GM23338 (cell line): ENCODE results near the gene CAPNS2. TPM values are rescaled to one million over a fixed set of nuclear protein-coding genes. Genes with fewer than 3 reads are reported as not detected.

Experiments used
- ATAC-seq: fragments of 200-7000 bp; cut with Tn5 transposase; 3 replicates; pipeline ENCODE4 v1.9.1; 2020
- DNase-seq: peaks from one replicate; pipeline ENCODE4 v3.0.0-alpha.2; 2015; ENCODE audit warnings: low spot score
- H2AFZ ChIP-seq: fragments of 200-600 bp; sonication (generic); 2 replicates; pipeline ENCODE4 v1.8.0; 2016; ENCODE audit warnings: antibody characterized with exemption, mild to moderate bottlenecking, moderate library complexity
- H3F3A ChIP-seq: fragments of 200-600 bp; sonication (generic); replicated peaks from 2 replicates; pipeline ENCODE4 v1.8.0; 2017; ENCODE audit warnings: antibody characterized with exemption, mixed run types, low read depth
- H3K27ac ChIP-seq: fragments of 200-600 bp; sonication (generic); 2 replicates; pipeline ENCODE4 v1.6.1; 2016; ENCODE audit warnings: low read depth
- H3K27me3 ChIP-seq: fragments of 200-600 bp; sonication (generic); 2 replicates; pipeline ENCODE4 v1.8.0; 2016; ENCODE audit warnings: mild to moderate bottlenecking, mixed run types, moderate library complexity; ENCODE audit not compliant: insufficient read depth
- H3K36me3 ChIP-seq: fragments of 200-600 bp; sonication (generic); 2 replicates; pipeline ENCODE4 v1.8.0; 2016; ENCODE audit warnings: mild to moderate bottlenecking; ENCODE audit not compliant: insufficient read depth
- H3K4me1 ChIP-seq: fragments of 200-600 bp; sonication (generic); 2 replicates; pipeline ENCODE4 v1.8.0; 2016; ENCODE audit warnings: mild to moderate bottlenecking, moderate library complexity; ENCODE audit not compliant: insufficient read depth
- H3K4me2 ChIP-seq: fragments of 200-600 bp; sonication (generic); 2 replicates; pipeline ENCODE4 v1.7.1; 2017; ENCODE audit warnings: mixed run types
- H3K4me3 ChIP-seq: fragments of 200-600 bp; sonication (generic); 2 replicates; pipeline ENCODE4 v1.6.1; 2016; ENCODE audit warnings: mixed run types
- H3K79me2 ChIP-seq: fragments of 200-600 bp; sonication (generic); replicated peaks from 2 replicates; pipeline ENCODE4 v1.8.0; 2017; ENCODE audit warnings: mild to moderate bottlenecking; ENCODE audit not compliant: insufficient read depth
- H3K9me2 ChIP-seq: fragments of 200-600 bp; sonication (generic); 2 replicates; pipeline ENCODE4 v1.8.0; 2017; ENCODE audit not compliant: insufficient read depth
- H4K20me1 ChIP-seq: fragments of 200-600 bp; sonication (generic); replicated peaks from 2 replicates; pipeline ENCODE4 v1.8.0; 2017; ENCODE audit warnings: mild to moderate bottlenecking; ENCODE audit not compliant: insufficient read depth
- H3K27ac Mint-ChIP-seq: 2 replicates; pipeline ENCODE4 v1.8.0; 2020; ENCODE audit warnings: inconsistent platforms, mild to moderate bottlenecking, moderate library complexity, mixed read lengths
- H3K27me3 Mint-ChIP-seq: 3 replicates; pipeline ENCODE4 v1.8.0; 2022; ENCODE audit warnings: low read depth, mild to moderate bottlenecking, moderate library complexity, mixed read lengths, inconsistent platforms; ENCODE audit not compliant: insufficient read depth, poor library complexity
- H3K36me3 Mint-ChIP-seq: 3 replicates; pipeline ENCODE4 v1.8.0; 2021; ENCODE audit warnings: low read depth, mild to moderate bottlenecking, inconsistent platforms, moderate library complexity, mixed read lengths
- H3K4me1 Mint-ChIP-seq: 3 replicates; pipeline ENCODE4 v1.8.0; 2020; ENCODE audit warnings: mild to moderate bottlenecking, inconsistent platforms, mixed read lengths
- H3K4me3 Mint-ChIP-seq: 3 replicates; pipeline ENCODE4 v1.8.0; 2021; ENCODE audit warnings: moderate library complexity, mild to moderate bottlenecking, inconsistent platforms, mixed read lengths
- H3K9me3 Mint-ChIP-seq: 3 replicates; pipeline ENCODE4 v1.8.0; 2020; ENCODE audit warnings: moderate library complexity, mild to moderate bottlenecking, inconsistent platforms, mixed read lengths
- CTCF ChIP-seq, 2 experiments: fragments of 200-600 bp in 1 of 2; sonication (generic) in 1 of 2; conservative IDR thresholded peaks; 2 replicates each; pipeline versions ENCODE4 v1.5.1 to v1.6.1; 2016 to 2017; ENCODE audit warnings: antibody characterized with exemption in 2 of 2, low read depth in 2 of 2, mild to moderate bottlenecking in 2 of 2, moderate library complexity in 1 of 2
- EZH2 ChIP-seq: fragments of 200-600 bp; sonication (generic); IDR thresholded peaks from one replicate; pipeline ENCODE4 v1.8.0; 2017; ENCODE audit warnings: antibody characterized with exemption, mild to moderate bottlenecking, low read depth; ENCODE audit not compliant: unreplicated experiment
- STAT1 ChIP-seq: IDR thresholded peaks from one replicate; pipeline ENCODE4 v1.6.1; 2016; ENCODE audit warnings: antibody characterized with exemption; ENCODE audit not compliant: unreplicated experiment
- ZNF114 ChIP-seq: fragments of 250-450 bp; sonication (Bioruptor Pico); IDR thresholded peaks from 2 replicates; pipeline ENCODE4 v1.5.0; 2020; ENCODE audit warnings: mild to moderate bottlenecking, moderate library complexity
- ZNF462 ChIP-seq: fragments of 250-450 bp; sonication (Bioruptor Pico); IDR thresholded peaks from 2 replicates; pipeline ENCODE4 v1.5.0; 2020; ENCODE audit warnings: mild to moderate bottlenecking, moderate library complexity
- polyA plus RNA-seq: library from polyadenylated mRNA; unstranded; fragments of >200 nt; fragmentation: Nextera tagmentation; extraction: Ambion mirVana; gene quantifications from 2 replicates; pipeline ENCODE4 v1.2.1, GENCODE V29; 2016
- total RNA-seq: library from RNA; depleted of rRNA; stranded (reverse); fragments of >200 nt; shearing (Covaris generic); gene quantifications from 2 replicates; pipeline ENCODE4 v1.2.3, GENCODE V29; 2014

CAPNS2 gene
- total and polyA plus RNA-seq, 2 experiments from 2014 or later = 0.83 TPM; not detected in 1

GRCh38 chr16:55567382-55567781, 898 bp downstream of the CAPNS2 start:
- no peak for DNase-seq
- H3K4me1 Mint-ChIP-seq = no peaks in the 10 kb centered on the region
- no peaks in the 10 kb centered on the region for H3K36me3 Mint-ChIP-seq
- Histone ChIP-seq H3K79me2 (no peaks in the 10 kb centered on the region), H3K4me3 (no peak overlapping the region), H3K4me1 (no peaks in the 10 kb centered on the region), H3K9me2 (no peaks in the 10 kb centered on the region), H4K20me1 (no peaks in the 10 kb centered on the region), H3K4me2 (no peak overlapping the region), H3K27me3 (no peaks in the 10 kb centered on the region), H2AFZ (no peak overlapping the region), H3K27ac (no peak overlapping the region), H3K36me3 (no peaks in the 10 kb centered on the region), H3F3A (no peaks in the 10 kb centered on the region)
- no peak overlapping the region for H3K27ac Mint-ChIP-seq
- H3K9me3 Mint-ChIP-seq = no peaks in the 10 kb centered on the region
- no peaks in the 10 kb centered on the region for H3K27me3 Mint-ChIP-seq
- H3K4me3 Mint-ChIP-seq = no peak overlapping the region
- ATAC-seq = no peak
- TF ChIP-seq ZNF462 (CRISPR knock-in tag) = no peak
- no peak for TF ChIP-seq ZNF114 (CRISPR knock-in tag)
- TF ChIP-seq EZH2 = no peak
- no peak for TF ChIP-seq CTCF (conservative IDR thresholded peaks at IDR 0.05; ENCODE audit: low read depth in 2 of 2)
- TF ChIP-seq STAT1 = no peak
